Right atrium auricular region (tissue), 2 donors: Measurements from ENCODE around the gene XIAP. TPM values are rescaled to one million over a fixed set of nuclear protein-coding genes. Genes with fewer than 3 reads are reported as not detected.
"Not testable (repeated sequence)": the region's sequence is repeated elsewhere in the genome, so short reads cannot be mapped to it uniquely, and the experiment has no call there.

Experiments
- DNase-seq: peaks from one replicate; pipeline ENCODE4 v3.0.0-alpha.2; 2019; ENCODE audit warnings: low spot score
- H3K27ac ChIP-seq, 2 donors: fragments of 200-600 bp; sonication (generic); 1 replicate in 1 of 2; 2 replicates in 1 of 2; pipeline ENCODE4 v1.5.1; 2016 to 2019
- H3K27me3 ChIP-seq, 2 donors: fragments of 200-600 bp; sonication (generic); one replicate each; pipeline versions ENCODE4 v1.5.1 to v1.6.0; 2017 to 2019
- H3K36me3 ChIP-seq: fragments of 200-600 bp; sonication (generic); one replicate; pipeline ENCODE4 v1.5.1; 2016
- H3K4me1 ChIP-seq, 2 donors: fragments of 200-600 bp; sonication (generic); one replicate each; pipeline versions ENCODE4 v1.5.1 to v1.6.0; 2017 to 2019
- H3K4me3 ChIP-seq, 2 donors: fragments of 200-600 bp; sonication (generic); 1 replicate in 1 of 2; 2 replicates in 1 of 2; pipeline ENCODE4 v1.5.1; 2017 to 2019; ENCODE audit warnings: mild to moderate bottlenecking in 1 of 2, moderate library complexity in 1 of 2
- H3K9me3 ChIP-seq, 2 donors: fragments of 200-600 bp; sonication (generic); one replicate each; pipeline ENCODE4 v1.5.1; 2019
- CTCF ChIP-seq, 2 donors: fragments of 200-600 bp; sonication (generic); IDR thresholded peaks; one replicate each; pipeline ENCODE4 v1.5.1; 2019; ENCODE audit warnings: antibody characterized with exemption in 2 of 2
- total RNA-seq, 2 donors: library from RNA; depleted of rRNA; stranded (reverse); fragments of >200 nt; gene quantifications; one replicate each; pipeline ENCODE4 v1.1.0, GENCODE V29; 2016

Gene XIAP
- total RNA-seq = 10 to 100 TPM; 19.6 to 22.0 TPM

- TF ChIP-seq CTCF (IDR thresholded peaks at IDR 0.05) = no peak
- no peaks in the 10 kb centered on the region for H3K9me3 ChIP-seq
- peak; percentile 76 for DNase-seq
- H3K36me3 ChIP-seq = no peaks in the 10 kb centered on the region
- H3K27me3 ChIP-seq = no peaks in the 10 kb centered on the region
- H3K27ac ChIP-seq = peak within 1 kb of the TSS; percentile 92 to 95
- peaks cover 0 to 3% of the 10 kb centered on the region in 2 donors for H3K4me1 ChIP-seq
- peak within 1 kb of the TSS; percentile 63 to 65 for H3K4me3 ChIP-seq
Observed at GRCh38 chrX:123859846-123860838, at the start of gene XIAP. Gene XIAP, plus strand, starts transcription at chrX:123860053. Its CDS starts 25,610 bp downstream, at chrX:123885663.

GRCh38 chrX:123814343-123814742, 45.5 kb upstream of the XIAP start:
- Histone ChIP-seq H3K9me3 (no peaks in the 10 kb centered on the region), H3K27ac (no peak overlapping the region), H3K36me3 (no peaks in the 10 kb centered on the region), H3K4me3 (no peak overlapping the region), H3K27me3 (no peaks in the 10 kb centered on the region), H3K4me1 (no peaks in the 10 kb centered on the region)
- DNase-seq = no peak
- no peak for TF ChIP-seq CTCF (IDR thresholded peaks at IDR 0.05)

- DNase-seq, H3K4me1 ChIP-seq, H3K27ac ChIP-seq, H3K9me3 ChIP-seq, H3K27me3 ChIP-seq, H3K4me3 ChIP-seq, H3K36me3 ChIP-seq: not testable (repeated sequence)
Observed at GRCh38 chrX:123814934-123815394, 44.9 kb upstream of the XIAP start.

- Histone ChIP-seq H3K36me3 (no peaks in the 10 kb centered on the region), H3K27ac (no peak overlapping the region), H3K9me3 (no peaks in the 10 kb centered on the region), H3K4me1 (no peaks in the 10 kb centered on the region), H3K4me3 (no peak overlapping the region), H3K27me3 (no peaks in the 10 kb centered on the region)
- no peak for DNase-seq
- TF ChIP-seq CTCF (IDR thresholded peaks at IDR 0.05) = no peak
Observed at GRCh38 chrX:123817288-123817894, 42.5 kb upstream of the XIAP start.

- DNase-seq = no peak
- Histone ChIP-seq H3K4me1 (no peaks in the 10 kb centered on the region), H3K36me3 (no peaks in the 10 kb centered on the region), H3K27me3 (no peaks in the 10 kb centered on the region), H3K27ac (no peak overlapping the region), H3K4me3 (no peak overlapping the region), H3K9me3 (no peaks in the 10 kb centered on the region)
- TF ChIP-seq CTCF (IDR thresholded peaks at IDR 0.05) = no peak
Observed at GRCh38 chrX:123818243-123818642, 41.6 kb upstream of the XIAP start.

- DNase-seq = no peak
- no peak overlapping the region for H3K4me3 ChIP-seq
- TF ChIP-seq CTCF (IDR thresholded peaks at IDR 0.05) = no peak
- no peaks in the 10 kb centered on the region for H3K27me3 ChIP-seq
- no peaks in the 10 kb centered on the region for H3K9me3 ChIP-seq
- H3K36me3 ChIP-seq = no peaks in the 10 kb centered on the region
- no peak overlapping the region for H3K27ac ChIP-seq
- H3K4me1 ChIP-seq = no peaks in the 10 kb centered on the region
Observed at GRCh38 chrX:123822965-123823364, 36.9 kb upstream of the XIAP start.
